Retinal pigment epithelial cell (primary cell): ENCODE results near the gene STARD10.
A peak's percentile ranks its signal among the peaks of the same experiment; 100 is the strongest.
"Not testable (repeated sequence)": the region's sequence is repeated elsewhere in the genome, so short reads cannot be mapped to it uniquely, and the experiment has no call there.

Source experiments
- DNase-seq: peaks from one replicate; pipeline ENCODE4 v3.0.0-alpha.2; 2010; ENCODE audit warnings: low read depth
- H3K4me3 ChIP-seq: 2 replicates; pipeline ENCODE4 v1.5.1; 2011; ENCODE audit warnings: mild to moderate bottlenecking, low read length, control low read depth, moderate library complexity
- TF ChIP-seq, protein P1 (sequence below): conservative IDR thresholded peaks from 2 replicates; pipeline ENCODE4 v1.5.1; 2011; ENCODE audit warnings: low read depth, low read length, control low read depth, inconsistent platforms

The STARD10 gene

GRCh38 chr11:72813740-72814285 lies 20.0 kb upstream of the STARD10 start:
- no peak for DNase-seq
- TF ChIP-seq, protein P1, sequence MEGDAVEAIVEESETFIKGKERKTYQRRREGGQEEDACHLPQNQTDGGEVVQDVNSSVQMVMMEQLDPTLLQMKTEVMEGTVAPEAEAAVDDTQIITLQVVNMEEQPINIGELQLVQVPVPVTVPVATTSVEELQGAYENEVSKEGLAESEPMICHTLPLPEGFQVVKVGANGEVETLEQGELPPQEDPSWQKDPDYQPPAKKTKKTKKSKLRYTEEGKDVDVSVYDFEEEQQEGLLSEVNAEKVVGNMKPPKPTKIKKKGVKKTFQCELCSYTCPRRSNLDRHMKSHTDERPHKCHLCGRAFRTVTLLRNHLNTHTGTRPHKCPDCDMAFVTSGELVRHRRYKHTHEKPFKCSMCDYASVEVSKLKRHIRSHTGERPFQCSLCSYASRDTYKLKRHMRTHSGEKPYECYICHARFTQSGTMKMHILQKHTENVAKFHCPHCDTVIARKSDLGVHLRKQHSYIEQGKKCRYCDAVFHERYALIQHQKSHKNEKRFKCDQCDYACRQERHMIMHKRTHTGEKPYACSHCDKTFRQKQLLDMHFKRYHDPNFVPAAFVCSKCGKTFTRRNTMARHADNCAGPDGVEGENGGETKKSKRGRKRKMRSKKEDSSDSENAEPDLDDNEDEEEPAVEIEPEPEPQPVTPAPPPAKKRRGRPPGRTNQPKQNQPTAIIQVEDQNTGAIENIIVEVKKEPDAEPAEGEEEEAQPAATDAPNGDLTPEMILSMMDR: no peak

DNA sequence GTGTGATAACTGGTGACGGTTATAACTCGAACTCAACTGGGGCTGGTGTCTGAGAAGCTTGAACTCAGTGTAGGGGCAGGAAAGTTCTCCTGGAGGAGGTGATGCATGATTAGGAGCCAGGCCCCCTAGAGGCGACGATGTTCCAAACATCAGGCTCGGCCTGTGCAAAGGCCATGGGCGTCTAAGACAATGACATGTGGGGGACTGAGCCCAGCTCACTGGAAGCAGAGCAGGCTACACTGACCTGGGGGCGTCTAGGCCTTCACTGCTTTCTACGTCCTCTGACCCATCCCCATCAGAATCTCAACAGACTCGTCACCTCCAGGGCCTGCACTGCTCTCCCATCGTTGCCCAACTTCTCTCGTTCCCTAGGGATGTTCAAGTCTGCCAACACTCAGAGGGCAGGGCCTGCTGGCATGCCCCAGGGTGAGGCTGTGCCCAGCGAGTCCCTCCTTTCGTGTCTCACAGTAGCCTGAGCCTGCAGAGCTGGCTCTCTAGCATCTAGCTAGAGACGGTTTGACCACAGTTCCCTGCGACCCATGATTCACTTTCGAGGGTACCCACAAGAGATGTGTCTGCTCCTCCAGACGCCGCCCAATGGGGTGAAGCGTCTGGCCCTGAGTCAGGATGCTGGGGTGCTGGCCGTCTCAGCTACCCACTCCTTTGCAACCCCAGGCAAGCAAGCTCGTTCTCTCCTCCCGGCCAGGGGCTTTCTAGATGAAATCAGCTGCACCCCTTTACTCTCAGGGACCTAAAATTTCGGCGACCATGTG lies 19.3 kb upstream of the STARD10 start:
- H3K4me3 ChIP-seq: peak overlapping the region; percentile 64
- TF ChIP-seq, protein P1: peak; percentile 66
- no peak for DNase-seq

More at GRCh38 chr11:72813740-72814285, 20.0 kb upstream of the STARD10 start:
- peak overlapping the region; percentile 64 for H3K4me3 ChIP-seq

GRCh38 chr11:72812604-72812966 lies 18.7 kb upstream of the STARD10 start:
- TF ChIP-seq, protein P1: no peak
- no peak for DNase-seq
- H3K4me3 ChIP-seq: no peak overlapping the region

DNA sequence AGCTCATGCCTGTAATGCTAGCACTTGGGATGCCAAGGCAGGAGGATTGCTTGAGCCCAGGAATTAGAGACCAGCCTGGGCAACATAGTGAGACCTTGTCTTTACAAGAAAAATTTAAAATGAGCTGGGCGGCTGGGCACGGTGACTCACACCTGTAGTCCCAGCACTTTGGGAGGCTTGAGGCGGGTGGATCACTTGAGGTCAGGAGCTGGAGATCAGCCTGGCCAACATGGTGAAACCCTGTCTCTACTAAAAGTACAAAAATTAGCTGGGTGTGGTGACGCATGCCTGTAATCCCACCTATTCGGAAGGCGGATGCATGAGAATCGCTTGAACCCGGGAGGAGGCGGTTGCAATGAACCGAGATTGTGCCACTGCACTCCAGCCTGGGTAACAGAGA lies 17.8 kb upstream of the STARD10 start:
- not testable (repeated sequence) for H3K4me3 ChIP-seq, DNase-seq

DNA sequence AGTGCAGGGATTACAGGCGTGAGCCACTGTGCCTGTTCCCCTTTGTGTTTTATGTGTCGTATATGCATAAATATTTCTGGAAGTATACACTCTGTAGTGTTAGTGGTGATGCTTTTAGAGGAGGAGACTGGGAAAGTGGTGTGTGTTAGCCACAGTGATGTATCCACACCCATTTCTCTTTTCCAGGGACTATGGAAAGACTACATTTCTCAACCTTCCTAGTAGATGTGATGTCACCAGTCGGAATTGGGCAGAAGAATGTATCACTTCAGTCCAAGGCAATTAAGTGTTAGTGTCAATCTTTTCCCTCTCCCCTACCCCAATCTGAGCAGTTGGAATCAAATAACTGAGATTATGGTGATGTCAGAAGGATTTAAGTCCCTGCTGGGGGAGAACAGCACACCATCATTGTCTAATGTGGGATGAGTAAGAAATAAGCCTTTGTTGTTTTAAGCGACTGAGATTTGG lies 14.5 kb upstream of the STARD10 start:
- TF ChIP-seq, protein P1: no peak
- no peak for DNase-seq
- H3K4me3 ChIP-seq: no peak overlapping the region

DNA sequence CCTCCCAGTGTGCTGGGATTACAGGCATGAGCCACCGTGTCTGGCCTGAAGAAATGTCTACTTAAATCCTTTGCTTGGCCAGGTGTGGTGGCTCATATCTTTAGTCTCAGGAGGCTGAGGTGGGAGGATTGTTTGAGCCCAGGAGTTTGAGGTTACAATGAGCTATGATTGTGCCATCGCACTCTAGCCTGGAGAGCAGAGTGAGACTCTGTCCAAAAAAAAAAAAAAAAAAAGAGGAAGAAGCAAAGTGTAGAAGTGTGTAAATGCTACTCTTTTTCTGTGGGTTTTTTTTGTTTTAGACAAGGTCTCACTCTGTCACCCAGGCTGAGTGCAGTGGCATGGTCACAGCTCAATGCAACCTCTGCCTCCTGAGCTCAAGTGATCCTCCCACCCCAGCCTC lies 13.9 kb upstream of the STARD10 start:
- H3K4me3 ChIP-seq: no peak overlapping the region
- TF ChIP-seq, protein P1: no peak
- DNase-seq: no peak

DNA sequence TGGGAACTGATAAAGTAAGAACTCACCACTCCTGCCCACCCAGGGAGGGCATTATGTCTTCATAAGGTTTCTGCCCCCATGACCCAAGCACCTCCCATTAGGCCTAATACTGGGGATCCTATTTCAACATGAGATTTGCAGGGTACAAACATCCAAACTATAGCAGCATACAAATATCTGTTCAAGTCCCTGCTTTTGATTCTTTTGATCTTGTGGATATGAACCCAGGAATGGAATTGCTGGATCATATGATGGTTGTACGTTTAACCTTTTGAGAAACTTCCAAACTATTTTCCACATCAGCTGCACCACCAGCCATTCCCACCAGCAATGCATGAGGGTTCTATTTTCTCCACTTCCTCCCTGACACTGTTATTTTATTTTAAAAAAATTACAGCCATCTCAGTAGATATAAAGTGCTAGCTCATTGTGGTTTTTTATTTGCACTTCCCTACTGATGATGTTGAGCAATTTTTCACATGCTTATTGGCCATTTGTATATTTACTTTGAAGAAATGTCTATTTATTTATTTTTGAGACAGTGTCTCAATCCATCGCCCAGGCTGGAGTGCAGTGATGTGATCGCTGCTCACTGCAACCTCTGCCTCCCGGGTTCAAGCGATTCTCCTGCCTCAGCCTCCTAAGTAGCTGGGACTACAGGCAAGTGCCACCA lies 13.3 kb upstream of the STARD10 start:
- TF ChIP-seq, protein P1: no peak
- no peak for DNase-seq
- no peak overlapping the region for H3K4me3 ChIP-seq

GRCh38 chr11:72806378-72806777 lies 12.5 kb upstream of the STARD10 start:
- not testable (repeated sequence) for DNase-seq, H3K4me3 ChIP-seq
